ENCODE measurements around the gene TMEM69. TPM values are rescaled to one million over a fixed set of nuclear protein-coding genes. Genes with fewer than 3 reads are reported as not detected.

TMEM69 gene
- total RNA-seq, 4 donors from 2014 or later, result 12.0 to 52.7 (median 30.8) TPM

- H3K27ac ChIP-seq, result no peak overlapping the region
- H3K4me1 ChIP-seq, result peaks cover 27 to 92% (median 56%) of the 10 kb centered on the region in 3 donors
- DNase-seq, result no peak
- no peaks in the 10 kb centered on the region for H3K27me3 ChIP-seq
- H3K9me3 ChIP-seq, result no peaks in the 10 kb centered on the region
- 57 to 59% methylated on average over 3 of the region's 3 CpGs for WGBS, 2 donors
- intact Hi-C loops (cut with DNase I), result no loop called here
- TF ChIP-seq CTCF (IDR thresholded peaks at IDR 0.05) (no peak), POLR2A (IDR thresholded peaks at IDR 0.05) (no peak)
- no peak overlapping the region for H3K4me3 ChIP-seq
- peaks cover 0 to 10% (median 0%) of the 10 kb centered on the region in 3 donors for H3K36me3 ChIP-seq
Observed at GRCh38 chr1:45677751-45678245, 10.2 kb upstream of the TMEM69 start.

GRCh38 chr1:45678489-45678888 lies 9.5 kb upstream of the TMEM69 start:
- H3K36me3 ChIP-seq, result peaks cover 0 to 3% (median 0%) of the 10 kb centered on the region in 3 donors
- DNase-seq, result no peak
- H3K4me3 ChIP-seq, result no peak overlapping the region
- H3K4me1 ChIP-seq, result peaks cover 27 to 93% (median 57%) of the 10 kb centered on the region in 3 donors
- H3K27ac ChIP-seq, result peak overlapping the region in 2 of 4 donors; percentile 36
- intact Hi-C loops (cut with DNase I), result no loop called here
- H3K27me3 ChIP-seq, result no peaks in the 10 kb centered on the region
- H3K9me3 ChIP-seq, result no peaks in the 10 kb centered on the region
- TF ChIP-seq CTCF (IDR thresholded peaks at IDR 0.05) (no peak), POLR2A (IDR thresholded peaks at IDR 0.05) (no peak)

GRCh38 chr1:45679123-45679522 lies 8.9 kb upstream of the TMEM69 start:
- WGBS, 2 donors, result 2 to 7% methylated on average over 3 of the region's 3 CpGs
- intact Hi-C loops (cut with DNase I), result no loop called here
- no peak for DNase-seq
- no peaks in the 10 kb centered on the region for H3K27me3 ChIP-seq
- no peaks in the 10 kb centered on the region for H3K36me3 ChIP-seq
- H3K4me3 ChIP-seq, result no peak overlapping the region
- peaks cover 27 to 93% (median 62%) of the 10 kb centered on the region in 3 donors for H3K4me1 ChIP-seq
- H3K27ac ChIP-seq, result peak overlapping the region in 2 of 4 donors; percentile 36
- TF ChIP-seq POLR2A (IDR thresholded peaks at IDR 0.05), result no peak
- no peak for TF ChIP-seq CTCF (IDR thresholded peaks at IDR 0.05)
- no peaks in the 10 kb centered on the region for H3K9me3 ChIP-seq

- 79 to 94% methylated on average over 5 to 6 of the region's 6 CpGs for WGBS, 2 donors
- Histone ChIP-seq H3K27ac (no peak overlapping the region), H3K36me3 (no peaks in the 10 kb centered on the region), H3K9me3 (no peaks in the 10 kb centered on the region), H3K4me3 (no peak overlapping the region), H3K4me1 (peaks cover 34 to 78% (median 48%) of the 10 kb centered on the region in 3 donors), H3K27me3 (no peaks in the 10 kb centered on the region)
- DNase-seq, result no peak
- intact Hi-C loops (cut with DNase I), result no loop called here
- TF ChIP-seq CTCF (IDR thresholded peaks at IDR 0.05), result no peak
- TF ChIP-seq POLR2A (IDR thresholded peaks at IDR 0.05), result no peak
Observed at GRCh38 chr1:45682942-45683341, 5.0 kb upstream of the TMEM69 start.

GRCh38 chr1:45684402-45684801 lies 3.6 kb upstream of the TMEM69 start:
- no peaks in the 10 kb centered on the region for H3K36me3 ChIP-seq
- no peak for TF ChIP-seq CTCF (IDR thresholded peaks at IDR 0.05)
- no peak for TF ChIP-seq POLR2A (IDR thresholded peaks at IDR 0.05)
- H3K27me3 ChIP-seq, result no peaks in the 10 kb centered on the region
- no peak for DNase-seq
- 40 to 46% methylated on average over 2 of the region's 2 CpGs for WGBS, 2 donors
- intact Hi-C loops (cut with DNase I), result no loop called here
- no peaks in the 10 kb centered on the region for H3K9me3 ChIP-seq
- peaks cover 33 to 74% (median 47%) of the 10 kb centered on the region in 3 donors for H3K4me1 ChIP-seq
- peak overlapping the region in 2 of 4 donors; percentile 96 to 98 for H3K27ac ChIP-seq
- H3K4me3 ChIP-seq, result peak overlapping the region in 3 of 4 donors; percentile 84 to 88 (median 84)

All from esophagus squamous epithelium (tissue), 5 donors.